K562 (cell line): ENCODE data around the gene TEKT4. TPM values are rescaled to one million over a fixed set of nuclear protein-coding genes. Genes with fewer than 3 reads are reported as not detected.

Experiments
- ATAC-seq: fragments of 200-7000 bp; cut with Tn5 transposase; 3 replicates; pipeline ENCODE4 v1.9.1; 2020; ENCODE audit warnings: moderate library complexity
- BruUV-seq: library from RNA; stranded (reverse); fragments of 400-500 nt; replicated peaks from 2 replicates; lab custom pipeline; 2021; lab: Mats Ljungman, UMichigan
- CTCF ChIA-PET: fragments of 300-600 bp; formaldehyde crosslinking; extraction: SDS; loops from one replicate; lab custom pipeline; 2021; ENCODE audit warnings: low intra/inter-chr PET ratio; lab: Yijun Ruan, JAX
- POLR2A ChIA-PET: fragments of 300-600, 350-650 bp; sonication (Branson Sonifier 250); formaldehyde crosslinking; extraction: SDS; loops from one replicate; lab custom pipeline; 2021; ENCODE audit warnings: antibody characterized with exemption, inconsistent platforms; lab: Yijun Ruan, JAX
- DNase-seq, 4 experiments: peaks; one replicate each; pipeline versions ENCODE4 v3.0.0 to v3.0.0-alpha.2; 2011 to 2018; ENCODE audit warnings: low spot score in 3 of 4, mixed read lengths in 3 of 4; ENCODE audit errors: extremely low read depth in 1 of 4
- FAIRE-seq: peaks from 2 replicates; lab custom pipeline; 2011; peaks lifted over from hg19 to GRCh38; lab: Jason Lieb, UNC
- H2AFZ ChIP-seq: 2 replicates; pipeline ENCODE4 v1.6.0; 2011; ENCODE audit warnings: low read depth, low read length, control low read depth, inconsistent platforms
- H3K27ac ChIP-seq: fragments of 200-600 bp; 3 replicates; pipeline ENCODE4 v1.8.0; 2011; ENCODE audit warnings: low read depth, mild to moderate bottlenecking, control low read depth, inconsistent platforms, low read length, moderate library complexity, mixed read lengths; ENCODE audit errors: extremely low read depth
- H3K27me3 ChIP-seq, 2 experiments: fragments of 300-600 bp in 1 of 2; 2 replicates in 1 of 2; 3 replicates in 1 of 2; pipeline versions ENCODE4 v1.6.0 to v1.8.0; 2011; ENCODE audit warnings: inconsistent platforms in 2 of 2, low read length in 2 of 2, mild to moderate bottlenecking in 1 of 2, mixed read lengths in 1 of 2, moderate library complexity in 1 of 2; ENCODE audit not compliant: control insufficient read depth in 2 of 2, insufficient read depth in 2 of 2
- H3K36me3 ChIP-seq: fragments of 300-600 bp; 3 replicates; pipeline ENCODE4 v1.8.0; 2011; ENCODE audit warnings: mild to moderate bottlenecking, low read length, inconsistent platforms; ENCODE audit not compliant: control insufficient read depth, insufficient read depth
- H3K4me1 ChIP-seq, 2 experiments: fragments of 200-600 bp in 1 of 2; replicated peaks in 1 of 2; 2 replicates in 1 of 2; 3 replicates in 1 of 2; pipeline versions ENCODE4 v1.5.1 to v1.8.0; 2011; ENCODE audit warnings: inconsistent platforms in 2 of 2, low read length in 2 of 2, mild to moderate bottlenecking in 1 of 2, mixed read lengths in 1 of 2, moderate library complexity in 1 of 2; ENCODE audit not compliant: control insufficient read depth in 2 of 2, insufficient read depth in 2 of 2
- H3K4me2 ChIP-seq: 2 replicates; pipeline ENCODE4 v1.6.1; 2011; ENCODE audit warnings: low read length, control low read depth, inconsistent platforms, mixed read lengths; ENCODE audit not compliant: insufficient read depth
- H3K4me3 ChIP-seq: fragments of 200-600 bp; sonication (generic), shearing (Covaris generic); 2 replicates; pipeline ENCODE4 v1.5.1; 2016; ENCODE audit warnings: control low read depth, inconsistent platforms
- H3K79me2 ChIP-seq: fragments of 200-600 bp; 3 replicates; pipeline ENCODE4 v1.8.0; 2011; ENCODE audit warnings: low read length, inconsistent platforms; ENCODE audit not compliant: control insufficient read depth, insufficient read depth
- H3K9ac ChIP-seq, 2 experiments: 2 replicates each; pipeline versions ENCODE4 v1.6.0 to v1.6.1; 2011; ENCODE audit warnings: low read depth in 2 of 2, low read length in 2 of 2, control low read depth in 1 of 2, inconsistent platforms in 1 of 2, mild to moderate bottlenecking in 1 of 2, mixed read lengths in 1 of 2; ENCODE audit not compliant: insufficient read depth in 1 of 2
- H3K9me1 ChIP-seq: one replicate; pipeline ENCODE4 v1.6.0; 2011; ENCODE audit warnings: inconsistent platforms, mild to moderate bottlenecking, low read length, moderate library complexity; ENCODE audit not compliant: control insufficient read depth, insufficient read depth
- H3K9me3 ChIP-seq: replicated peaks from 2 replicates; pipeline ENCODE4 v1.5.1; 2011; ENCODE audit warnings: low read depth, low read length, inconsistent platforms; ENCODE audit not compliant: control insufficient read depth, insufficient read depth
- H4K20me1 ChIP-seq: replicated peaks from 2 replicates; pipeline ENCODE4 v1.6.1; 2011; ENCODE audit warnings: low read length, inconsistent platforms, mixed read lengths; ENCODE audit not compliant: control insufficient read depth, insufficient read depth
- EGR1 ChIP-seq: fragments of 450-650 bp; conservative IDR thresholded peaks from 2 replicates; pipeline ENCODE4 v1.6.1; 2017; ENCODE audit warnings: mild to moderate bottlenecking
- GATA2 ChIP-seq: sonication (generic); formaldehyde crosslinking; IDR thresholded peaks from 2 replicates; pipeline ENCODE4 v1.4.0; 2020; ENCODE audit warnings: mild to moderate bottlenecking, missing genetic modification reagents
- HEY1 ChIP-seq: fragments of 250-450 bp; sonication (Bioruptor Pico); IDR thresholded peaks from 2 replicates; pipeline ENCODE4 v1.5.0; 2020; ENCODE audit warnings: mild to moderate bottlenecking, moderate library complexity, borderline replicate concordance
- L3MBTL2 ChIP-seq: fragments of 450-650 bp; IDR thresholded peaks from 2 replicates; pipeline ENCODE4 v1.6.1; 2016; ENCODE audit warnings: mild to moderate bottlenecking, moderate library complexity
- NFYB ChIP-seq: IDR thresholded peaks from 2 replicates; pipeline ENCODE4 v1.6.1; 2011; ENCODE audit warnings: mild to moderate bottlenecking, moderate library complexity; ENCODE audit not compliant: insufficient read length; ENCODE audit errors: extremely low read depth
- POLR3A ChIP-seq: IDR thresholded peaks from 2 replicates; pipeline ENCODE4 v1.6.1; 2011; ENCODE audit warnings: borderline replicate concordance, mild to moderate bottlenecking, moderate library complexity; ENCODE audit not compliant: insufficient read length, insufficient read depth; ENCODE audit errors: extremely low read depth
- POLR3G ChIP-seq: IDR thresholded peaks from 2 replicates; pipeline ENCODE4 v1.6.1; 2011; ENCODE audit not compliant: insufficient read length, insufficient replicate concordance; ENCODE audit errors: extremely low read depth
- RCOR1 ChIP-seq, 2 experiments: IDR thresholded peaks; 2 replicates each; pipeline ENCODE4 v1.6.1; 2012; ENCODE audit warnings: low read depth in 2 of 2, low read length in 2 of 2, borderline replicate concordance in 1 of 2, improper control_type of control experiment in 1 of 2
- SIX5 ChIP-seq, 2 experiments: IDR thresholded peaks; 2 replicates each; pipeline ENCODE4 v1.6.1; 2011; ENCODE audit warnings: low read length in 2 of 2, borderline replicate concordance in 1 of 2, low read depth in 1 of 2, mild to moderate bottlenecking in 1 of 2, moderate library complexity in 1 of 2; ENCODE audit not compliant: insufficient read depth in 1 of 2
- SNRNP70 ChIP-seq: fragments of 200-400 bp; formaldehyde crosslinking; optimal IDR thresholded peaks from 2 replicates; pipeline ENCODE3; 2017; ENCODE audit warnings: low read depth, low read length
- TEAD2 ChIP-seq: fragments of 450-650 bp; IDR thresholded peaks from 2 replicates; pipeline ENCODE4 v1.6.1; 2016; ENCODE audit warnings: missing genetic modification characterization, control low read depth, missing compliant biosample characterization
- TGIF2 ChIP-seq: sonication (generic); formaldehyde crosslinking; IDR thresholded peaks from 2 replicates; pipeline ENCODE4 v1.8.1; 2022; ENCODE audit warnings: mild to moderate bottlenecking, missing genetic modification reagents, moderate library complexity
- WGBS: fragments of 100-300 bp; shearing (Covaris generic); methylation state at CpG from one replicate; pipeline ENCODE4 v1.1.6; 2016; ENCODE audit warnings: low coverage, mixed read lengths; ENCODE audit not compliant: insufficient coverage; ENCODE audit errors: missing lambda C conversion rate; 5-methylcytosine and 5-hydroxymethylcytosine counted together
- in situ Hi-C: fragments of 300-500 bp; cut with MboI; formaldehyde crosslinking; loops from 4 replicates; pipeline ENCODE4 v1.15.0; 2018; ENCODE audit warnings: inconsistent platforms, mixed read lengths
- intact Hi-C: fragments of 100-400 bp; cut with micrococcal nuclease; formaldehyde crosslinking; loops from 2 replicates; pipeline ENCODE4 v1.14.2; 2022
- polyA plus RNA-seq, 8 experiments: library from polyadenylated mRNA; depleted of rRNA in 4 of 8; stranded (reverse) in 5 of 8; unstranded in 3 of 8; fragments of >200 nt; fragmentation: Nextera tagmentation in 2 of 8; fragmentation: Illumina TruSeq in 1 of 8; extraction: Ambion mirVana in 2 of 8; extraction: Trizol in 1 of 8; gene quantifications; 2 replicates each; pipeline versions ENCODE4 v1.2.1 to v1.2.3, GENCODE V29; 2011 to 2014; ENCODE audit warnings: inconsistent platforms in 1 of 8, missing spikeins in 1 of 8
- total RNA-seq, 7 experiments: library from RNA; depleted of rRNA in 6 of 7; stranded (reverse); fragments of >200 nt in 6 of 7; fragmentation: Illumina TruSeq in 2 of 7; extraction: Trizol in 2 of 7; gene quantifications; 2 replicates each; pipeline versions ENCODE4 v1.2.1 to v1.2.3, GENCODE V29; 2011 to 2021; ENCODE audit warnings: low replicate concordance in 1 of 7
- TF ChIP-seq, protein P1 (sequence below): fragments of 450-650 bp; conservative IDR thresholded peaks from 2 replicates; pipeline ENCODE4 v1.6.1; 2016; ENCODE audit warnings: missing genetic modification characterization, low read depth, mild to moderate bottlenecking, control low read depth, missing compliant biosample characterization
- TF ChIP-seq, protein P2 (sequence below): fragments of 250-450 bp; sonication (Bioruptor Pico); IDR thresholded peaks from 2 replicates; pipeline ENCODE4 v1.5.0; 2021; ENCODE audit warnings: mild to moderate bottlenecking, moderate library complexity
- TF ChIP-seq, protein P3 (sequence below): fragments of 450-650 bp; formaldehyde crosslinking; IDR thresholded peaks from 2 replicates; pipeline ENCODE4 v1.4.0; 2020; ENCODE audit warnings: mild to moderate bottlenecking, mixed read lengths
- TF ChIP-seq, protein P4 (sequence below): sonication (generic); formaldehyde crosslinking; IDR thresholded peaks from 2 replicates; pipeline ENCODE4 v1.5.0; 2020; ENCODE audit warnings: missing genetic modification reagents

TEKT4 gene
- total and polyA plus RNA-seq, 9 of the 15 experiments (the other 6 are each of a cell fraction or from before 2014, with no cell fraction given): 0.04 to 0.51 (median 0.10) TPM; not detected in 6

DNA sequence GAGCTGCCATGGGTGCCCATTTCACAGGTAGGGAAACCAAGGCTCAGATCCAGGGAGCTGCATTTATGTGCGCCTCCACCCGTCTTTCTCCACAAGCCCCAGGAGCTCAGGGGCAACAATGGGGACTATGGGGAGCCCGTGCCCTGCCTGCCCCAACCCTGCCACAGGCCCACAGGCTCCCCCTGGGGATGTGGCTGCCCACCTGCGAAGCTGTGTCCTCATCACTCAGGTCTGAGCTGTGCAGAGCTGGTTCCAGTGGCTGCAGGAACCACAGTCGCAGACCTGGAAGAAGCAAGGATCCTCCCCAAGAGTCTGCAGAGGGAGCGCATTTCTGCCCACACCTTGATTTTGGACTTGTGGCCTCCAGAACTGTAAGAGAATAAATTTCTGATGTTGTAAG, 9.8 kb downstream of the TEKT4 start:
- Histone ChIP-seq H3K4me3 (no peak overlapping the region), H3K9me1 (no peaks in the 10 kb centered on the region), H3K9ac (no peak overlapping the region), H3K79me2 (no peaks in the 10 kb centered on the region), H3K27ac (no peak overlapping the region), H3K9me3 (no peaks in the 10 kb centered on the region), H4K20me1 (no peaks in the 10 kb centered on the region), H2AFZ (no peak overlapping the region), H3K4me1 (no peaks in the 10 kb centered on the region), H3K4me2 (no peak overlapping the region), H3K27me3 (no peaks in the 10 kb centered on the region), H3K36me3 (no peaks in the 10 kb centered on the region)
- 2% methylated on average over 6 of the region's 6 CpGs for WGBS
- no peak for DNase-seq
- FAIRE-seq: no peak
- POLR2A ChIA-PET: no interaction called here
- CTCF ChIA-PET: no interaction called here
- intact Hi-C loops (no loop called here), in situ Hi-C loops (no loop called here)
- ATAC-seq: no peak
- BruUV-seq: no TSS peak
- TF ChIP-seq GATA2 (CRISPR knock-in tag): no peak
- TF ChIP-seq L3MBTL2: no peak
- TF ChIP-seq, protein P1, sequence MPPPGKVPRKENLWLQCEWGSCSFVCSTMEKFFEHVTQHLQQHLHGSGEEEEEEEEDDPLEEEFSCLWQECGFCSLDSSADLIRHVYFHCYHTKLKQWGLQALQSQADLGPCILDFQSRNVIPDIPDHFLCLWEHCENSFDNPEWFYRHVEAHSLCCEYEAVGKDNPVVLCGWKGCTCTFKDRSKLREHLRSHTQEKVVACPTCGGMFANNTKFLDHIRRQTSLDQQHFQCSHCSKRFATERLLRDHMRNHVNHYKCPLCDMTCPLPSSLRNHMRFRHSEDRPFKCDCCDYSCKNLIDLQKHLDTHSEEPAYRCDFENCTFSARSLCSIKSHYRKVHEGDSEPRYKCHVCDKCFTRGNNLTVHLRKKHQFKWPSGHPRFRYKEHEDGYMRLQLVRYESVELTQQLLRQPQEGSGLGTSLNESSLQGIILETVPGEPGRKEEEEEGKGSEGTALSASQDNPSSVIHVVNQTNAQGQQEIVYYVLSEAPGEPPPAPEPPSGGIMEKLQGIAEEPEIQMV: no peak
- no peak for TF ChIP-seq POLR3A
- no peak for TF ChIP-seq SIX5 (IDR thresholded peaks at IDR 0.05; ENCODE audit: borderline replicate concordance in 1 of 2, insufficient read depth in 1 of 2, low read depth in 1 of 2, low read length in 2 of 2)
- TF ChIP-seq HEY1 (CRISPR knock-in tag): no peak
- no peak for TF ChIP-seq RCOR1 (IDR thresholded peaks at IDR 0.05; ENCODE audit: borderline replicate concordance in 1 of 2, low read depth in 2 of 2, low read length in 2 of 2)
- TF ChIP-seq, protein P2, sequence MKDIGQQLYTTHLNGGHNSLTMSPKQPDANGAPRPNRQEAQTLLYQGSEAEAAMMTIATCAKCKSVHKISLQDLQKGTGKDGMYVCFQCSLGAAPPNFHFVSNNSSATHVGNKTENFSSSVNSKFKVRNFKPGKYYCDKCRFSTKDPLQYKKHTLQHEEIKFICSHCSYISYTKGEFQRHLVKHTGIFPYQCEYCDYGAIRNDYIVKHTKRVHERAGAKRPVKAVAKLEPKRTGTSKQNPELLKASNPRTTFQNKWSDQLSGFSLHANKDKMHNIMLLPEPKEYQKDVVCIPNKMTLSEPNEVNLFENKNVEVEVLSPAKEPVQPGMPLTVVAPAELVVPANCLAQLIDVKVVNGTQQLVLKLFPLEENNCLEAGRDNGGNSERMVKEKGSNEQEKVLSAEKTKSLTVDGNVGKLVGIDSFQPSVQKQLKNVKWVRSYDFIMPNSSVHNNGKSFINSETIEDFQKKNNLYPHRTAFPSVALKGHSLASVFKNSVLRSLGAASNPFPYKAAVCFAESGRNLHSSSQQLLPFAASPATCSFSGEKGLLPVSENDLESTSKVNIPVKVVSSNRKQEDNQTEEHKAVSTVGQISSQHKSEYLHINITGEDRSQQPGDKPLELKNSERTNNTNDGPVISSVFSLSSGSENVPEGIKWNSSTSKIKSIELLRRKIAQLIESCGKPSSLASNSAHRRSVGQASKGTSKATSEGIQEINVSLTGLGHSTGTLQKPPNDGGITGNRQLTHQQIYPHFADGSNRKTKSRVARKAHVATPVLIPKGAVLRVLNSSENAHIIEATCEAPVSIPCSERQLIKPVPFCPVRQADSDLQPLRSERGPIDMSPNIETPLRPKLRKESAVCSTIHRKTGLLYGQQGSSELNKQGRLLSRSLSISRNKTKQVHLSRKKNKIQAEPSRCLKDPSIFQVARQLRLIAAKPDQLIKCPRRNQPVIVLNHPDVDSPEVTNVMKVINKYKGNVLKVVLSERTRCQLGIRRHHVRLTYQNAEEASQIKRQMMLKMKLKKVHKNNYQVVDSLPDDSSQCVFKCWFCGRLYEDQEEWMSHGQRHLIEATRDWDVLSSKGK (CRISPR knock-in tag): no peak
- TF ChIP-seq SNRNP70: no peak
- TF ChIP-seq, protein P3, sequence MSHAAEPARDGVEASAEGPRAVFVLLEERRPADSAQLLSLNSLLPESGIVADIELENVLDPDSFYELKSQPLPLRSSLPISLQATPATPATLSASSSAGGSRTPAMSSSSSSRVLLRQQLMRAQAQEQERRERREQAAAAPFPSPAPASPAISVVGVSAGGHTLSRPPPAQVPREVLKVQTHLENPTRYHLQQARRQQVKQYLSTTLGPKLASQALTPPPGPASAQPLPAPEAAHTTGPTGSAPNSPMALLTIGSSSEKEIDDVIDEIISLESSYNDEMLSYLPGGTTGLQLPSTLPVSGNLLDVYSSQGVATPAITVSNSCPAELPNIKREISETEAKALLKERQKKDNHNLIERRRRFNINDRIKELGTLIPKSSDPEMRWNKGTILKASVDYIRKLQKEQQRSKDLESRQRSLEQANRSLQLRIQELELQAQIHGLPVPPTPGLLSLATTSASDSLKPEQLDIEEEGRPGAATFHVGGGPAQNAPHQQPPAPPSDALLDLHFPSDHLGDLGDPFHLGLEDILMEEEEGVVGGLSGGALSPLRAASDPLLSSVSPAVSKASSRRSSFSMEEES (CRISPR knock-in tag): no peak
- no peak for TF ChIP-seq EGR1
- no peak for TF ChIP-seq POLR3G
- no peak for TF ChIP-seq TGIF2
- TF ChIP-seq TEAD2 (tag): no peak
- TF ChIP-seq, protein P4, sequence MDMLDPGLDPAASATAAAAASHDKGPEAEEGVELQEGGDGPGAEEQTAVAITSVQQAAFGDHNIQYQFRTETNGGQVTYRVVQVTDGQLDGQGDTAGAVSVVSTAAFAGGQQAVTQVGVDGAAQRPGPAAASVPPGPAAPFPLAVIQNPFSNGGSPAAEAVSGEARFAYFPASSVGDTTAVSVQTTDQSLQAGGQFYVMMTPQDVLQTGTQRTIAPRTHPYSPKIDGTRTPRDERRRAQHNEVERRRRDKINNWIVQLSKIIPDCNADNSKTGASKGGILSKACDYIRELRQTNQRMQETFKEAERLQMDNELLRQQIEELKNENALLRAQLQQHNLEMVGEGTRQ (CRISPR knock-in tag): no peak
- no peak for TF ChIP-seq NFYB
